Measurements from ENCODE around the gene STUB1. TPM values are rescaled to one million over a fixed set of nuclear protein-coding genes. Genes with fewer than 3 reads are reported as not detected.

STUB1 gene
- total and polyA plus RNA-seq, 10 donors: 68.9 to 160 (median 88.3) TPM

GRCh38 chr16:684961-685696, 4.9 kb downstream of the STUB1 start:
- intact Hi-C loops (cut with DNase I; ENCODE audit: low total_unique reads): no loop called here
- H3K36me3 ChIP-seq: peaks cover 0 to 56% (median 32%) of the 10 kb centered on the region in 6 donors
- no peaks in the 10 kb centered on the region for H3K9me3 ChIP-seq
- peak; percentile 89 for DNase-seq
- peaks cover 40 to 92% (median 79%) of the 10 kb centered on the region in 6 donors for H3K4me1 ChIP-seq
- TF ChIP-seq POLR2AphosphoS5 (IDR thresholded peaks at IDR 0.05) (peak in 2 of 3 donors; percentile 12 to 36), POLR2A (IDR thresholded peaks at IDR 0.05) (no peak), CTCF (IDR thresholded peaks at IDR 0.05 in 8 of 11, conservative IDR thresholded peaks at IDR 0.05 in 3 of 11) (no peak)
- peak overlapping the region in 6 of 8 donors; percentile 78 to 93 (median 88) for H3K27ac ChIP-seq
- H3K4me3 ChIP-seq: peak overlapping the region in 7 of 8 donors; percentile 67 to 93 (median 75)
- H3K27me3 ChIP-seq (replicated peaks in 1 of 7): no peaks in the 10 kb centered on the region
- 93 to 97% (median 94%) methylated on average over 46 to 61 of the region's 61 CpGs for WGBS, 5 donors

GRCh38 chr16:685967-686366, 5.8 kb downstream of the STUB1 start:
- Histone ChIP-seq H3K4me3 (peak overlapping the region in 1 of 8 donors; percentile 93), H3K9me3 (no peaks in the 10 kb centered on the region), H3K27ac (peak overlapping the region in 1 of 8 donors; percentile 14), H3K36me3 (peaks cover 0 to 56% (median 32%) of the 10 kb centered on the region in 6 donors), H3K4me1 (peaks cover 37 to 96% (median 81%) of the 10 kb centered on the region in 6 donors), H3K27me3 (replicated peaks in 1 of 7) (no peaks in the 10 kb centered on the region)
- WGBS, 5 donors: 69 to 85% (median 77%) methylated on average over 3 to 10 of the region's 10 CpGs
- peak; percentile 85 for DNase-seq
- TF ChIP-seq POLR2AphosphoS5 (IDR thresholded peaks at IDR 0.05) (no peak), CTCF (IDR thresholded peaks at IDR 0.05 in 8 of 11, conservative IDR thresholded peaks at IDR 0.05 in 3 of 11) (peak in 7 of 11 experiments; percentile 6 to 54 (median 28))
- intact Hi-C loops (cut with DNase I; ENCODE audit: low total_unique reads): no loop called here

- TF ChIP-seq CTCF (IDR thresholded peaks at IDR 0.05 in 8 of 11, conservative IDR thresholded peaks at IDR 0.05 in 3 of 11) (no peak), POLR2AphosphoS5 (IDR thresholded peaks at IDR 0.05) (peak in 1 of 3 donors; percentile 36), POLR2A (IDR thresholded peaks at IDR 0.05) (no peak)
These were observed 6.5 kb downstream of the STUB1 start for GRCh38 chr16:686459-687260.

More at GRCh38 chr16:686459-687260, 6.5 kb downstream of the STUB1 start:
- Histone ChIP-seq H3K4me1 (peaks cover 30 to 89% (median 74%) of the 10 kb centered on the region in 6 donors), H3K27me3 (replicated peaks in 1 of 7) (peaks cover 0 to 6% (median 0%) of the 10 kb centered on the region in 7 donors), H3K4me3 (no peak overlapping the region), H3K9me3 (no peaks in the 10 kb centered on the region), H3K27ac (no peak overlapping the region), H3K36me3 (peaks cover 0 to 51% (median 29%) of the 10 kb centered on the region in 6 donors)
- intact Hi-C loops (cut with DNase I; ENCODE audit: low total_unique reads): no loop called here
- WGBS, 5 donors: 94 to 97% (median 95%) methylated on average over 49 to 51 of the region's 51 CpGs
- no peak for DNase-seq

Measured in spleen (tissue), 11 donors.